ENCODE data around the gene STEEP1.

The STEEP1 gene

GRCh38 chrX:119573222-119573621, 8.0 kb upstream of the STEEP1 start:
- no peak for TF ChIP-seq CTCF (IDR thresholded peaks at IDR 0.05)
- H3K4me3 ChIP-seq = peak overlapping the region; percentile 85
- peak overlapping the region; percentile 81 to 96 for H3K27ac ChIP-seq
- DNase-seq (ENCODE audit: low spot score) = no peak

GRCh38 chrX:119570351-119570835, 5.2 kb upstream of the STEEP1 start:
- no peak for DNase-seq (ENCODE audit: low spot score)
- TF ChIP-seq CTCF (IDR thresholded peaks at IDR 0.05) = no peak
- Histone ChIP-seq H3K27ac (no peak overlapping the region), H3K4me3 (no peak overlapping the region)

GRCh38 chrX:119552508-119552907, 12.7 kb downstream of the STEEP1 start:
- no peak overlapping the region for H3K4me3 ChIP-seq
- DNase-seq (ENCODE audit: low spot score) = no peak
- H3K27ac ChIP-seq = no peak overlapping the region
- no peak for TF ChIP-seq CTCF (IDR thresholded peaks at IDR 0.05)

GRCh38 chrX:119549327-119550016, 15.7 kb downstream of the STEEP1 start:
- H3K4me3 ChIP-seq = no peak overlapping the region
- TF ChIP-seq CTCF (IDR thresholded peaks at IDR 0.05) = no peak
- DNase-seq (ENCODE audit: low spot score) = no peak
- H3K27ac ChIP-seq = no peak overlapping the region

- DNase-seq (ENCODE audit: low spot score) = no peak
- no peak overlapping the region for H3K4me3 ChIP-seq
- no peak for TF ChIP-seq CTCF (IDR thresholded peaks at IDR 0.05)
- H3K27ac ChIP-seq = no peak overlapping the region
These were observed 24.0 kb downstream of the STEEP1 start for GRCh38 chrX:119541188-119541587.

- Histone ChIP-seq H3K27ac (no peak overlapping the region), H3K4me3 (no peak overlapping the region)
- TF ChIP-seq CTCF (IDR thresholded peaks at IDR 0.05) = no peak
- no peak for DNase-seq (ENCODE audit: low spot score)
These were observed 25.3 kb downstream of the STEEP1 start for GRCh38 chrX:119539872-119540271.

- no peak for DNase-seq (ENCODE audit: low spot score)
- H3K27ac ChIP-seq = no peak overlapping the region
- H3K4me3 ChIP-seq = no peak overlapping the region
- no peak for TF ChIP-seq CTCF (IDR thresholded peaks at IDR 0.05)
These were observed 27.7 kb downstream of the STEEP1 start for GRCh38 chrX:119537487-119537886.
